Panc1 (cell line): Measurements from ENCODE around the gene SEC14L2. TPM values are rescaled to one million over a fixed set of nuclear protein-coding genes. Genes with fewer than 3 reads are reported as not detected.
"Not testable (repeated sequence)": the region's sequence is repeated elsewhere in the genome, so short reads cannot be mapped to it uniquely, and the experiment has no call there.

ENCODE experiments used
- ATAC-seq: fragments of 200-7000 bp; cut with Tn5 transposase; 2 replicates; pipeline ENCODE4 v1.9.1; 2020; ENCODE audit warnings: mild to moderate bottlenecking, moderate library complexity
- BruUV-seq: library from RNA; stranded (reverse); fragments of 400-500 nt; replicated peaks from 2 replicates; lab custom pipeline; 2021; lab: Mats Ljungman, UMichigan
- CTCF ChIA-PET: fragments of 300-600 bp; sonication (Branson Sonifier 250); formaldehyde crosslinking; loops from one replicate; lab custom pipeline; 2022; ENCODE audit warnings: antibody characterized with exemption; lab: Charles Lee
- POLR2A ChIA-PET: fragments of 300-600 bp; sonication (Branson Sonifier 250); formaldehyde crosslinking; loops from one replicate; lab custom pipeline; 2022; ENCODE audit warnings: antibody characterized with exemption; lab: Charles Lee
- DNase-seq: peaks from one replicate; pipeline ENCODE4 v3.0.0-alpha.2; 2010; ENCODE audit warnings: low read depth, low spot score
- H3K27ac ChIP-seq: 2 replicates; pipeline ENCODE4 v1.5.1; 2011; ENCODE audit warnings: mild to moderate bottlenecking, low read length, inconsistent platforms
- H3K27me3 ChIP-seq: fragments of 200-500 bp; sonication (Bioruptor generic); 2 replicates; pipeline ENCODE4 v1.6.0; 2014; ENCODE audit warnings: low read length, inconsistent platforms; ENCODE audit not compliant: control insufficient read depth, insufficient read depth
- H3K36me3 ChIP-seq: fragments of 200-500 bp; sonication (Bioruptor generic); 2 replicates; pipeline ENCODE4 v1.5.1; 2014; ENCODE audit warnings: inconsistent platforms, mild to moderate bottlenecking, low read length, moderate library complexity; ENCODE audit not compliant: control insufficient read depth, insufficient read depth
- H3K4me1 ChIP-seq: 2 replicates; pipeline ENCODE4 v1.5.1; 2011; ENCODE audit warnings: inconsistent platforms, mild to moderate bottlenecking, low read length, moderate library complexity; ENCODE audit not compliant: control insufficient read depth, insufficient read depth
- H3K4me3 ChIP-seq, 2 experiments: 2 replicates each; pipeline ENCODE4 v1.5.1; 2011 to 2012; ENCODE audit warnings: low read depth in 2 of 2, low read length in 2 of 2, mild to moderate bottlenecking in 2 of 2, inconsistent platforms in 1 of 2, moderate library complexity in 1 of 2
- H3K9me3 ChIP-seq: fragments of 200-500 bp; sonication (Bioruptor generic); 2 replicates; pipeline ENCODE4 v1.5.1; 2014; ENCODE audit warnings: low read depth, mild to moderate bottlenecking, inconsistent platforms, low read length, moderate library complexity; ENCODE audit not compliant: control insufficient read depth, insufficient read depth
- POLR2AphosphoS5 ChIP-seq: IDR thresholded peaks from 2 replicates; pipeline ENCODE4 v1.6.1; 2012; ENCODE audit warnings: mild to moderate bottlenecking, low read depth, low read length, moderate library complexity
- SIN3A ChIP-seq: IDR thresholded peaks from 2 replicates; pipeline ENCODE4 v1.6.1; 2012; ENCODE audit warnings: low read depth, mild to moderate bottlenecking, low read length, moderate library complexity, borderline replicate concordance; ENCODE audit not compliant: insufficient read depth
- TCF7L2 ChIP-seq: IDR thresholded peaks from 2 replicates; pipeline ENCODE4 v1.6.1; 2011; ENCODE audit warnings: mild to moderate bottlenecking, low read depth, low read length, inconsistent platforms
- in situ Hi-C: cut with HindIII; loops from 2 replicates; pipeline ENCODE4 v1.10.0; 2016; ENCODE audit warnings: low sequenced_read_pairs, low pct_unique_long_range_greater_than_20kb
- intact Hi-C: fragments of 100-400 bp; cut with micrococcal nuclease; formaldehyde crosslinking; loops from one replicate; pipeline ENCODE4 v1.10.0; 2022; ENCODE audit not compliant: unreplicated experiment
- total RNA-seq: library from RNA; stranded (reverse); gene quantifications from one replicate; pipeline ENCODE4 v1.2.1, GENCODE V29; 2021; ENCODE audit not compliant: unreplicated experiment
- TF ChIP-seq, protein P1 (sequence below), 2 experiments: IDR thresholded peaks; 2 replicates each; pipeline ENCODE4 v1.6.1; 2011 to 2012; ENCODE audit warnings: low read depth in 2 of 2, control low read depth in 1 of 2, low read length in 1 of 2, mild to moderate bottlenecking in 1 of 2, moderate library complexity in 1 of 2; ENCODE audit not compliant: insufficient read depth in 1 of 2
- TF ChIP-seq, protein P2 (sequence below): fragments of 450-650 bp; IDR thresholded peaks from 2 replicates; pipeline ENCODE4 v1.5.1; 2017; ENCODE audit warnings: mild to moderate bottlenecking

SEC14L2 gene
- total RNA-seq, 1 experiment from 2014 or later, result 10.7 TPM

DNA sequence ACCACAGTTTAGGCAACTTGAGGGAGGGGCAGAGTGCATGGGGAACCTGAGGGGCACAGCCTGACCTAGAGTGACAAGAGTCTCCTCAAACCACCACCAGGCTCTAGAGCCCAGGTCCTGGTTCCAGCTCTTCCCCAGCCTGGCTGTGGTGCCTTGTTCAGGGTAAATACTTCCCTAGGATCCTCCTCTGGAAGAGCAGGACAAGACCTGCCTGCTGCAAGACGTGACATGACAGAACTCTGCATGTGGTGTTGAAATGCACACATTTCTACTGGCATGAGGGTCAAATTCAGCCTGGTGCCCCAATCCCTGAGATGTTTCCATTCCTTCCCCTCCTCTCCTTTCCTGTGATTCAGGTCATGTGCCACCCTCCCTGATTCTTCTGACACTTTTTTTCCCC is 3.3 kb downstream of the SEC14L2 start:
- CTCF ChIA-PET, result no interaction called here
- ATAC-seq (no peak), DNase-seq (no peak)
- Histone ChIP-seq H3K4me1 (0 out of 2 replicates have a peak, but pooled peaks cover 8% of the 10 kb centered on the region), H3K27ac (no peak overlapping the region), H3K4me3 (no peak overlapping the region), H3K36me3 (no peaks in the 10 kb centered on the region), H3K9me3 (no peaks in the 10 kb centered on the region), H3K27me3 (no peaks in the 10 kb centered on the region)
- TF ChIP-seq TCF7L2 (no peak), POLR2AphosphoS5 (no peak)
- TF ChIP-seq, protein P1, sequence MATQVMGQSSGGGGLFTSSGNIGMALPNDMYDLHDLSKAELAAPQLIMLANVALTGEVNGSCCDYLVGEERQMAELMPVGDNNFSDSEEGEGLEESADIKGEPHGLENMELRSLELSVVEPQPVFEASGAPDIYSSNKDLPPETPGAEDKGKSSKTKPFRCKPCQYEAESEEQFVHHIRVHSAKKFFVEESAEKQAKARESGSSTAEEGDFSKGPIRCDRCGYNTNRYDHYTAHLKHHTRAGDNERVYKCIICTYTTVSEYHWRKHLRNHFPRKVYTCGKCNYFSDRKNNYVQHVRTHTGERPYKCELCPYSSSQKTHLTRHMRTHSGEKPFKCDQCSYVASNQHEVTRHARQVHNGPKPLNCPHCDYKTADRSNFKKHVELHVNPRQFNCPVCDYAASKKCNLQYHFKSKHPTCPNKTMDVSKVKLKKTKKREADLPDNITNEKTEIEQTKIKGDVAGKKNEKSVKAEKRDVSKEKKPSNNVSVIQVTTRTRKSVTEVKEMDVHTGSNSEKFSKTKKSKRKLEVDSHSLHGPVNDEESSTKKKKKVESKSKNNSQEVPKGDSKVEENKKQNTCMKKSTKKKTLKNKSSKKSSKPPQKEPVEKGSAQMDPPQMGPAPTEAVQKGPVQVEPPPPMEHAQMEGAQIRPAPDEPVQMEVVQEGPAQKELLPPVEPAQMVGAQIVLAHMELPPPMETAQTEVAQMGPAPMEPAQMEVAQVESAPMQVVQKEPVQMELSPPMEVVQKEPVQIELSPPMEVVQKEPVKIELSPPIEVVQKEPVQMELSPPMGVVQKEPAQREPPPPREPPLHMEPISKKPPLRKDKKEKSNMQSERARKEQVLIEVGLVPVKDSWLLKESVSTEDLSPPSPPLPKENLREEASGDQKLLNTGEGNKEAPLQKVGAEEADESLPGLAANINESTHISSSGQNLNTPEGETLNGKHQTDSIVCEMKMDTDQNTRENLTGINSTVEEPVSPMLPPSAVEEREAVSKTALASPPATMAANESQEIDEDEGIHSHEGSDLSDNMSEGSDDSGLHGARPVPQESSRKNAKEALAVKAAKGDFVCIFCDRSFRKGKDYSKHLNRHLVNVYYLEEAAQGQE (IDR thresholded peaks at IDR 0.05; ENCODE audit: insufficient read depth in 1 of 2, low read depth in 2 of 2, low read length in 1 of 2), result no peak
- BruUV-seq, result no TSS peak
- in situ Hi-C loops (no loop called here), intact Hi-C loops (no loop called here)
- POLR2A ChIA-PET, result no interaction called here

- H3K4me3 ChIP-seq, CTCF ChIA-PET, intact Hi-C loops, H3K27me3 ChIP-seq, H3K36me3 ChIP-seq, DNase-seq, H3K9me3 ChIP-seq, in situ Hi-C loops, H3K4me1 ChIP-seq, POLR2A ChIA-PET, H3K27ac ChIP-seq, BruUV-seq, ATAC-seq: not testable (repeated sequence)
Measured at GRCh38 chr22:30401024-30401423, 4.2 kb downstream of the SEC14L2 start.

DNA sequence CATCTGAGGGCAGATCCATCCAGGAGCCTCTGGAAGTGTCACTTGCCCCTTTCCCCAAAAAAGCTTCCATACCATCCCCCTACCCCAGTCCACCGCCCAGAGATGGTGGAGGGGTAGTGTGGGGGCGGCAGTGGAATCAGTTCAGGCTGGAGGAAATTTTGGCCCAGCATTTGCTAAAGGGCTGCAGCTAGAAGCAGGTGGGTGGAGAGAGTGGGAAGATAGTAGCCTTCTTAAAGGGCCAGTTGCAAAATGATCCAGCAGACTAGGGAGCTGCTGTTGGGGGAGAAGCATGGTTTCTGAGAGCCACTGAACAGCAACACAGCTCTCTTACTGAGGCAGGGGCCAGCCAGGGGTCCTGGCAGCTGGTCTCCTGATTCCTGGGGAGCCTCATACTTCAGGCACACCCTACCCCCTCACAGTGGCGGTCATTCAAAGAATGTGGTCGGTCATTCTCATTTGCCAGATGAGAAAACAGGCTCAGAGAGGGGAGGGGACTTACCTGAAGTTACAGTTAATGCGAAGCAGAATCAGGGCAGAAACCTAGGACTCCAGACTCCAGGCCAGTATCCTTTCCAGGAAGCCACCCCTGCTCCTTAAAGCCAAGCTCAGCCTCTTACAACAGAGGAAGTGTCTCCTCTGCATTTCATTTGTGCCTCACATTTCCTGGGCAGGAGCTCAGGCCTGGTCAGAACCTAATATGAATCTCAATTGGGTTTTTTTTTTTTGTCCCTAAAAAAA is 5.4 kb downstream of the SEC14L2 start:
- H3K4me1 ChIP-seq, result 0 out of 2 replicates have a peak, but pooled peaks cover 8% of the 10 kb centered on the region
- no peak overlapping the region for H3K27ac ChIP-seq
- H3K36me3 ChIP-seq, result no peaks in the 10 kb centered on the region
- no peaks in the 10 kb centered on the region for H3K9me3 ChIP-seq
- intact Hi-C loops, result no loop called here
- TF ChIP-seq POLR2AphosphoS5 (no peak), SIN3A (no peak), TCF7L2 (no peak)
- TF ChIP-seq, protein P1 (IDR thresholded peaks at IDR 0.05; ENCODE audit: insufficient read depth in 1 of 2, low read depth in 2 of 2, low read length in 1 of 2), result no peak
- TF ChIP-seq, protein P2, sequence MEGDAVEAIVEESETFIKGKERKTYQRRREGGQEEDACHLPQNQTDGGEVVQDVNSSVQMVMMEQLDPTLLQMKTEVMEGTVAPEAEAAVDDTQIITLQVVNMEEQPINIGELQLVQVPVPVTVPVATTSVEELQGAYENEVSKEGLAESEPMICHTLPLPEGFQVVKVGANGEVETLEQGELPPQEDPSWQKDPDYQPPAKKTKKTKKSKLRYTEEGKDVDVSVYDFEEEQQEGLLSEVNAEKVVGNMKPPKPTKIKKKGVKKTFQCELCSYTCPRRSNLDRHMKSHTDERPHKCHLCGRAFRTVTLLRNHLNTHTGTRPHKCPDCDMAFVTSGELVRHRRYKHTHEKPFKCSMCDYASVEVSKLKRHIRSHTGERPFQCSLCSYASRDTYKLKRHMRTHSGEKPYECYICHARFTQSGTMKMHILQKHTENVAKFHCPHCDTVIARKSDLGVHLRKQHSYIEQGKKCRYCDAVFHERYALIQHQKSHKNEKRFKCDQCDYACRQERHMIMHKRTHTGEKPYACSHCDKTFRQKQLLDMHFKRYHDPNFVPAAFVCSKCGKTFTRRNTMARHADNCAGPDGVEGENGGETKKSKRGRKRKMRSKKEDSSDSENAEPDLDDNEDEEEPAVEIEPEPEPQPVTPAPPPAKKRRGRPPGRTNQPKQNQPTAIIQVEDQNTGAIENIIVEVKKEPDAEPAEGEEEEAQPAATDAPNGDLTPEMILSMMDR, result no peak
- DNase-seq (no peak), ATAC-seq (no peak)
- ChIA-PET CTCF (interaction anchor here (0.6 kb wide), 1 partner anchor 8 kb away, joined by 4 read pairs; no protein-coding TSS in a partner anchor), POLR2A (interaction anchor here (0.6 kb wide), 3 partner anchors 21 to 1990 kb away, joined by 3 to 4 read pairs (median 3); no protein-coding TSS in a partner anchor)
- in situ Hi-C loops, result no loop called here
- no peak overlapping the region for H3K4me3 ChIP-seq
- no TSS peak for BruUV-seq
- no peaks in the 10 kb centered on the region for H3K27me3 ChIP-seq

DNA sequence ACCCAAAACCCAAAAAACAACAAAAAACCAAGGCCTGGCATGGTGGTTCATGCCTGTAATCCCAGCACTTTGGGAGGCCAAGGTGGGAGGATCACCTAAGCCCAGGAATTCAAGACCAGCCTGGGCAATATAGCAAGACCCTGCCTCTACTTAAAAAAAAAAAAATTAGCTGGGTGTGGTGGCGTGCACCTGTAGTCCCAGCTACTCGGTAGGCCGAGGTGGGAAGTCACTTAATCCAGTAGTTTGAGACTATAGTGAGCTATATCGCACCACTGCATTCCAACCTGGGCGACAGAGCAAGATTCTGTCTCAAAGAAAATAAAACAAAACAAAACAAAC is 5.9 kb downstream of the SEC14L2 start:
- CTCF ChIA-PET, H3K4me1 ChIP-seq, DNase-seq, in situ Hi-C loops, ATAC-seq, H3K27me3 ChIP-seq, intact Hi-C loops, H3K27ac ChIP-seq, BruUV-seq, H3K36me3 ChIP-seq, H3K4me3 ChIP-seq, H3K9me3 ChIP-seq: not testable (repeated sequence)
- POLR2A ChIA-PET, result interaction anchor here (0.6 kb wide), 1 partner anchor 42 kb away, joined by 3 read pairs; no protein-coding TSS in a partner anchor
